Trophoblast cell (in vitro differentiated cells and primary cell): ENCODE measurements around the gene PSMD6.

Source experiments
- DNase-seq, 2 donors: peaks; one replicate each; pipeline ENCODE4 v3.0.0-alpha.2; 2016
- H2AFZ ChIP-seq: 2 replicates; pipeline ENCODE4 v1.6.1; 2013; ENCODE audit warnings: low read length, moderate library complexity, mild to moderate bottlenecking; ENCODE audit not compliant: insufficient read depth, poor library complexity
- H2AK5ac ChIP-seq: 2 replicates; pipeline ENCODE4 v1.6.1; 2013; ENCODE audit warnings: mild to moderate bottlenecking, low read length
- H2BK120ac ChIP-seq: 2 replicates; pipeline ENCODE4 v1.6.1; 2013; ENCODE audit warnings: low read length, mild to moderate bottlenecking, moderate library complexity; ENCODE audit not compliant: insufficient read depth, poor library complexity
- H2BK12ac ChIP-seq: 2 replicates; pipeline ENCODE4 v1.6.1; 2013; ENCODE audit warnings: mild to moderate bottlenecking, low read length, moderate library complexity
- H2BK5ac ChIP-seq: 2 replicates; pipeline ENCODE4 v1.6.1; 2013; ENCODE audit warnings: low read length, low read depth, moderate library complexity, mild to moderate bottlenecking; ENCODE audit not compliant: poor library complexity
- H3K14ac ChIP-seq: 2 replicates; pipeline ENCODE4 v1.6.1; 2013; ENCODE audit warnings: mild to moderate bottlenecking, low read length
- H3K18ac ChIP-seq: 2 replicates; pipeline ENCODE4 v1.6.1; 2013; ENCODE audit warnings: mild to moderate bottlenecking, low read length
- H3K23ac ChIP-seq: 2 replicates; pipeline ENCODE4 v1.6.1; 2013; ENCODE audit warnings: low read length
- H3K27ac ChIP-seq: 2 replicates; pipeline ENCODE4 v1.5.1; 2013; ENCODE audit warnings: low read depth, mild to moderate bottlenecking, inconsistent platforms, low read length, moderate library complexity
- H3K27me3 ChIP-seq: 2 replicates; pipeline ENCODE4 v1.6.1; 2013; ENCODE audit warnings: inconsistent platforms, mild to moderate bottlenecking, low read length, moderate library complexity; ENCODE audit not compliant: insufficient read depth
- H3K36me3 ChIP-seq, 2 experiments: 1 replicate in 1 of 2; 2 replicates in 1 of 2; pipeline ENCODE4 v1.6.1; 2013; ENCODE audit warnings: low read length in 2 of 2, mild to moderate bottlenecking in 2 of 2, moderate library complexity in 1 of 2; ENCODE audit not compliant: insufficient read depth in 2 of 2, control insufficient read depth in 1 of 2
- H3K4ac ChIP-seq: 2 replicates; pipeline ENCODE4 v1.6.1; 2013; ENCODE audit warnings: low read depth, mild to moderate bottlenecking, low read length, moderate library complexity
- H3K4me1 ChIP-seq, 2 experiments: 1 replicate in 1 of 2; 2 replicates in 1 of 2; pipeline ENCODE4 v1.6.1; 2013; ENCODE audit warnings: low read length in 2 of 2, mild to moderate bottlenecking in 2 of 2, moderate library complexity in 1 of 2; ENCODE audit not compliant: insufficient read depth in 2 of 2, control insufficient read depth in 1 of 2
- H3K4me2 ChIP-seq: 2 replicates; pipeline ENCODE4 v1.6.1; 2013; ENCODE audit warnings: inconsistent platforms, mild to moderate bottlenecking, low read length, moderate library complexity
- H3K4me3 ChIP-seq: 2 replicates; pipeline ENCODE4 v1.5.1; 2013; ENCODE audit warnings: mild to moderate bottlenecking, low read depth, low read length, inconsistent platforms
- H3K79me1 ChIP-seq: one replicate; pipeline ENCODE4 v1.6.1; 2013; ENCODE audit warnings: low read length
- H3K79me2 ChIP-seq: 2 replicates; pipeline ENCODE4 v1.6.1; 2013; ENCODE audit warnings: low read length, mild to moderate bottlenecking; ENCODE audit not compliant: control insufficient read depth, insufficient read depth, poor library complexity
- H3K9ac ChIP-seq: 2 replicates; pipeline ENCODE4 v1.6.1; 2013; ENCODE audit warnings: mild to moderate bottlenecking, low read length
- H3K9me3 ChIP-seq: 2 replicates; pipeline ENCODE4 v1.6.1; 2013; ENCODE audit warnings: low read depth, mild to moderate bottlenecking, control low read depth, inconsistent platforms, low read length; ENCODE audit not compliant: insufficient read depth
- H4K12ac ChIP-seq: 2 replicates; pipeline ENCODE4 v1.6.1; 2013; ENCODE audit warnings: low read depth, mild to moderate bottlenecking, low read length, moderate library complexity
- H4K8ac ChIP-seq: 2 replicates; pipeline ENCODE4 v1.6.1; 2013; ENCODE audit warnings: low read depth, mild to moderate bottlenecking, low read length, moderate library complexity
- H4K91ac ChIP-seq: one replicate; pipeline ENCODE4 v1.6.1; 2013; ENCODE audit warnings: low read depth, mild to moderate bottlenecking, low read length, moderate library complexity
- WGBS: extraction: QIAGEN DNeasy Blood & Tissue Kit; methylation state at CpG from one replicate; pipeline ENCODE4 v1.1.7; 2013; ENCODE audit warnings: missing lambda C conversion rate; ENCODE audit not compliant: insufficient read length, insufficient coverage; ENCODE audit errors: extremely low coverage; 5-methylcytosine and 5-hydroxymethylcytosine counted together

PSMD6 gene

GRCh38 chr3:64059484-64060175, 36.3 kb upstream of the PSMD6 start:
- no peak overlapping the region for H3K23ac ChIP-seq
- H3K4me2 ChIP-seq: no peak overlapping the region
- H3K9me3 ChIP-seq: no peaks in the 10 kb centered on the region
- no peak overlapping the region for H3K18ac ChIP-seq
- H4K12ac ChIP-seq: no peak overlapping the region
- peak overlapping the region; percentile 39 for H2BK120ac ChIP-seq
- H3K79me2 ChIP-seq: peaks cover 2% of the 10 kb centered on the region
- peak overlapping the region; percentile 72 for H2BK12ac ChIP-seq
- no peak overlapping the region for H2AFZ ChIP-seq
- no peak overlapping the region for H4K8ac ChIP-seq
- H3K14ac ChIP-seq: peak overlapping the region; percentile 70
- no peaks in the 10 kb centered on the region for H3K27me3 ChIP-seq
- H3K4ac ChIP-seq: no peak overlapping the region
- H2BK5ac ChIP-seq: no peak overlapping the region
- H2AK5ac ChIP-seq: no peak overlapping the region
- no peaks in the 10 kb centered on the region for H3K36me3 ChIP-seq
- H3K27ac ChIP-seq: no peak overlapping the region
- peaks cover 13% of the 10 kb centered on the region for H3K79me1 ChIP-seq
- WGBS: no CpG with 5 or more reads among the region's 3 CpGs
- peaks cover 2 to 7% of the 10 kb centered on the region in 2 experiments for H3K4me1 ChIP-seq
- H3K4me3 ChIP-seq: no peak overlapping the region
- H4K91ac ChIP-seq: peak overlapping the region; percentile 60
- H3K9ac ChIP-seq: no peak overlapping the region
- DNase-seq: no peak

- H4K91ac ChIP-seq: no peak overlapping the region
- no peak overlapping the region for H3K4me2 ChIP-seq
- H3K27ac ChIP-seq: no peak overlapping the region
- peaks cover 2% of the 10 kb centered on the region for H3K79me2 ChIP-seq
- no CpG with 5 or more reads among the region's 4 CpGs for whole genome bisulfite sequencing
- peaks cover 4 to 7% of the 10 kb centered on the region in 2 experiments for H3K4me1 ChIP-seq
- H2AK5ac ChIP-seq: no peak overlapping the region
- H3K27me3 ChIP-seq: no peaks in the 10 kb centered on the region
- H2AFZ ChIP-seq: no peak overlapping the region
- no peaks in the 10 kb centered on the region for H3K9me3 ChIP-seq
- peaks cover 13% of the 10 kb centered on the region for H3K79me1 ChIP-seq
- H3K23ac ChIP-seq: no peak overlapping the region
- no peak for DNase-seq
- H4K8ac ChIP-seq: no peak overlapping the region
- no peak overlapping the region for H3K9ac ChIP-seq
- no peak overlapping the region for H3K14ac ChIP-seq
- no peak overlapping the region for H3K4ac ChIP-seq
- H3K4me3 ChIP-seq: no peak overlapping the region
- H2BK120ac ChIP-seq: no peak overlapping the region
- H2BK12ac ChIP-seq: no peak overlapping the region
- H2BK5ac ChIP-seq: no peak overlapping the region
- no peaks in the 10 kb centered on the region for H3K36me3 ChIP-seq
- H4K12ac ChIP-seq: no peak overlapping the region
- H3K18ac ChIP-seq: no peak overlapping the region
Observed at GRCh38 chr3:64058566-64058965, 35.3 kb upstream of the PSMD6 start.

GRCh38 chr3:64057231-64057630, 33.9 kb upstream of the PSMD6 start:
- Histone ChIP-seq H3K9me3 (no peaks in the 10 kb centered on the region), H3K9ac (no peak overlapping the region), H3K27ac (peak overlapping the region; percentile 75), H3K4me3 (no peak overlapping the region), H3K4me1 (peaks cover 4 to 7% of the 10 kb centered on the region in 2 experiments), H2BK5ac (no peak overlapping the region), H3K23ac (no peak overlapping the region), H2BK120ac (peak overlapping the region; percentile 95), H3K79me2 (peaks cover 2% of the 10 kb centered on the region), H3K18ac (no peak overlapping the region), H3K36me3 (no peaks in the 10 kb centered on the region), H3K4me2 (no peak overlapping the region), H4K91ac (peak overlapping the region; percentile 46), H4K12ac (no peak overlapping the region), H3K79me1 (peaks cover 13% of the 10 kb centered on the region), H3K14ac (no peak overlapping the region), H2AK5ac (peak overlapping the region; percentile 37), H2BK12ac (peak overlapping the region; percentile 100), H2AFZ (no peak overlapping the region), H3K4ac (no peak overlapping the region), H3K27me3 (no peaks in the 10 kb centered on the region), H4K8ac (no peak overlapping the region)
- WGBS: no CpG with 5 or more reads among the region's 4 CpGs
- no peak for DNase-seq

GRCh38 chr3:64056606-64057180, 33.4 kb upstream of the PSMD6 start:
- no peak overlapping the region for H2BK5ac ChIP-seq
- peaks cover 2% of the 10 kb centered on the region for H3K79me2 ChIP-seq
- H3K4me1 ChIP-seq: peaks cover 4 to 7% of the 10 kb centered on the region in 2 experiments
- no peak overlapping the region for H2AFZ ChIP-seq
- H4K12ac ChIP-seq: no peak overlapping the region
- no peak overlapping the region for H3K9ac ChIP-seq
- WGBS: no CpG with 5 or more reads among the region's 3 CpGs
- no peak overlapping the region for H3K14ac ChIP-seq
- H3K27me3 ChIP-seq: no peaks in the 10 kb centered on the region
- H3K36me3 ChIP-seq: no peaks in the 10 kb centered on the region
- H2BK120ac ChIP-seq: no peak overlapping the region
- peaks cover 13% of the 10 kb centered on the region for H3K79me1 ChIP-seq
- H2BK12ac ChIP-seq: no peak overlapping the region
- no peak overlapping the region for H3K4me2 ChIP-seq
- H2AK5ac ChIP-seq: no peak overlapping the region
- no peak overlapping the region for H3K23ac ChIP-seq
- DNase-seq: no peak
- H4K8ac ChIP-seq: no peak overlapping the region
- no peak overlapping the region for H3K4ac ChIP-seq
- no peak overlapping the region for H4K91ac ChIP-seq
- H3K18ac ChIP-seq: no peak overlapping the region
- peak overlapping the region; percentile 75 for H3K27ac ChIP-seq
- H3K4me3 ChIP-seq: no peak overlapping the region
- H3K9me3 ChIP-seq: no peaks in the 10 kb centered on the region
